ENCODE results near the gene RPTOR.

- no peak for TF ChIP-seq CTCF (optimal IDR thresholded peaks at IDR 0.05 in 1 of 3, IDR thresholded peaks at IDR 0.05 in 1 of 3, conservative IDR thresholded peaks at IDR 0.05 in 1 of 3; ENCODE audit: extremely low read depth in 1 of 3, insufficient read depth in 2 of 3, low read length in 3 of 3)
- TF ChIP-seq EZH2 (IDR thresholded peaks at IDR 0.05; ENCODE audit: low read length), result no peak
These were observed 381.2 kb downstream of the RPTOR start for GRCh38 chr17:80925688-80926335.

Data from keratinocyte (primary cell).